Measurements from ENCODE around the gene SMOC1.

SMOC1 gene

GRCh38 chr14:69953266-69953915, 74.2 kb downstream of the SMOC1 start:
- TF ChIP-seq MAX (IDR thresholded peaks at IDR 0.05; ENCODE audit: low read depth, low read length) (no peak), CTCF (IDR thresholded peaks at IDR 0.05; ENCODE audit: low read depth, low read length) (no peak), POLR2A (IDR thresholded peaks at IDR 0.05; ENCODE audit: extremely low read depth, insufficient read length) (no peak), MYC (IDR thresholded peaks at IDR 0.05; ENCODE audit: low read depth, low read length) (no peak)
- H3K4me3 ChIP-seq (ENCODE audit: low read depth, low read length) = no peak overlapping the region
- DNase-seq (ENCODE audit: low read depth) = no peak

GRCh38 chr14:69955855-69956845, 76.9 kb downstream of the SMOC1 start:
- no peak for TF ChIP-seq CTCF (IDR thresholded peaks at IDR 0.05; ENCODE audit: low read depth, low read length)
- TF ChIP-seq MYC (IDR thresholded peaks at IDR 0.05; ENCODE audit: low read depth, low read length) = no peak
- no peak for TF ChIP-seq POLR2A (IDR thresholded peaks at IDR 0.05; ENCODE audit: extremely low read depth, insufficient read length)
- no peak for TF ChIP-seq MAX (IDR thresholded peaks at IDR 0.05; ENCODE audit: low read depth, low read length)
- DNase-seq (ENCODE audit: low read depth) = no peak
- no peak overlapping the region for H3K4me3 ChIP-seq (ENCODE audit: low read depth, low read length)

- no peak overlapping the region for H3K4me3 ChIP-seq (ENCODE audit: low read depth, low read length)
- TF ChIP-seq CTCF (IDR thresholded peaks at IDR 0.05; ENCODE audit: low read depth, low read length) (no peak), MAX (IDR thresholded peaks at IDR 0.05; ENCODE audit: low read depth, low read length) (no peak), MYC (IDR thresholded peaks at IDR 0.05; ENCODE audit: low read depth, low read length) (no peak), POLR2A (IDR thresholded peaks at IDR 0.05; ENCODE audit: extremely low read depth, insufficient read length) (no peak)
- no peak for DNase-seq (ENCODE audit: low read depth)
Observed at GRCh38 chr14:69956970-69957369, 77.8 kb downstream of the SMOC1 start.

GRCh38 chr14:69957986-69958385, 78.8 kb downstream of the SMOC1 start:
- no peak for DNase-seq (ENCODE audit: low read depth)
- H3K4me3 ChIP-seq (ENCODE audit: low read depth, low read length) = no peak overlapping the region
- no peak for TF ChIP-seq MAX (IDR thresholded peaks at IDR 0.05; ENCODE audit: low read depth, low read length)
- TF ChIP-seq CTCF (IDR thresholded peaks at IDR 0.05; ENCODE audit: low read depth, low read length) = no peak
- TF ChIP-seq MYC (IDR thresholded peaks at IDR 0.05; ENCODE audit: low read depth, low read length) = no peak
- TF ChIP-seq POLR2A (IDR thresholded peaks at IDR 0.05; ENCODE audit: extremely low read depth, insufficient read length) = no peak

GRCh38 chr14:69959136-69959535, 79.9 kb downstream of the SMOC1 start:
- no peak for DNase-seq (ENCODE audit: low read depth)
- H3K4me3 ChIP-seq (ENCODE audit: low read depth, low read length) = no peak overlapping the region
- no peak for TF ChIP-seq MAX (IDR thresholded peaks at IDR 0.05; ENCODE audit: low read depth, low read length)

GRCh38 chr14:69960296-69960695, 81.1 kb downstream of the SMOC1 start:
- no peak for DNase-seq (ENCODE audit: low read depth)

More at GRCh38 chr14:69960296-69960695, 81.1 kb downstream of the SMOC1 start:
- no peak overlapping the region for H3K4me3 ChIP-seq (ENCODE audit: low read depth, low read length)
- TF ChIP-seq MAX (IDR thresholded peaks at IDR 0.05; ENCODE audit: low read depth, low read length) (no peak), POLR2A (IDR thresholded peaks at IDR 0.05; ENCODE audit: extremely low read depth, insufficient read length) (no peak), CTCF (IDR thresholded peaks at IDR 0.05; ENCODE audit: low read depth, low read length) (no peak), MYC (IDR thresholded peaks at IDR 0.05; ENCODE audit: low read depth, low read length) (no peak)
